ENCODE measurements around the gene SUCLA2.

- TF ChIP-seq CTCF (IDR thresholded peaks at IDR 0.05) (no peak), POLR2A (IDR thresholded peaks at IDR 0.05) (no peak)
These were observed 84.0 kb downstream of the SUCLA2 start for GRCh38 chr13:47917022-47917574.

All from adrenal gland (tissue), 5 donors.